ENCODE measurements around the gene TECR.
"Not testable (repeated sequence)": the region's sequence is repeated elsewhere in the genome, so short reads cannot be mapped to it uniquely, and the experiment has no call there.

Gene TECR

DNA sequence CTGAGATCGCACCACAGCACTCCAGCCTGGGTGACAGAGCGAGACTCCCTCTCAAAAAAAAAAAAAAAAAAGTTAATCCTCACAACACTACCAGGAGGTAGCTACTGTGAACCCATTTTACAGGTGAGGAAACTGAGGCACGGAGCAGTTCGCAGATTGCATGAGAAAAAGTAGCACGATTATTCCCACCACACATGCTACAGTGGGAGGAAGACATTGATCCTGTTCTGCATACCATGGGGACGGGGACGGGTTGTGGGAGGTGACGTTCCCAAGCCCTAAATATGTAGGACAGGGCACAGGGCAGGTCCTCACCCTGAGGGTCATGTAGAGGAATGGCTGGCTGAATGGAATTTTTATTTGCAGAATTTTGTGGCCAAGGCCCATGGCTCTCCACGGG is 77.2 kb downstream of the TECR start:
- no peak overlapping the region for H3K9ac ChIP-seq (ENCODE audit: low read depth, low read length, poor library complexity, severe bottlenecking)
- H3K27me3 ChIP-seq (ENCODE audit: insufficient read depth, low read length, poor library complexity, severe bottlenecking), result peaks cover 40% of the 10 kb centered on the region
- H3K79me2 ChIP-seq (ENCODE audit: insufficient read depth, low read length), result no peaks in the 10 kb centered on the region
- peaks cover 14% of the 10 kb centered on the region for H3K4me1 ChIP-seq (ENCODE audit: insufficient read depth, low read length, poor library complexity, severe bottlenecking)
- no peak overlapping the region for H2AFZ ChIP-seq (ENCODE audit: low read length)
- no peaks in the 10 kb centered on the region for H3K36me3 ChIP-seq (ENCODE audit: insufficient read depth, low read length)
- 0 out of 2 replicates have a peak, but pooled peaks cover 4% of the 10 kb centered on the region for H3F3A ChIP-seq (ENCODE audit: low read depth)
- no peaks in the 10 kb centered on the region for H3K9me3 ChIP-seq (ENCODE audit: insufficient read depth, low read depth, low read length)
- no peak overlapping the region for H3K4me3 ChIP-seq (ENCODE audit: low read length, poor library complexity, severe bottlenecking)
- no peak for TF ChIP-seq EZH2phosphoT487 (IDR thresholded peaks at IDR 0.05; ENCODE audit: borderline replicate concordance)
- TF ChIP-seq, protein P1, sequence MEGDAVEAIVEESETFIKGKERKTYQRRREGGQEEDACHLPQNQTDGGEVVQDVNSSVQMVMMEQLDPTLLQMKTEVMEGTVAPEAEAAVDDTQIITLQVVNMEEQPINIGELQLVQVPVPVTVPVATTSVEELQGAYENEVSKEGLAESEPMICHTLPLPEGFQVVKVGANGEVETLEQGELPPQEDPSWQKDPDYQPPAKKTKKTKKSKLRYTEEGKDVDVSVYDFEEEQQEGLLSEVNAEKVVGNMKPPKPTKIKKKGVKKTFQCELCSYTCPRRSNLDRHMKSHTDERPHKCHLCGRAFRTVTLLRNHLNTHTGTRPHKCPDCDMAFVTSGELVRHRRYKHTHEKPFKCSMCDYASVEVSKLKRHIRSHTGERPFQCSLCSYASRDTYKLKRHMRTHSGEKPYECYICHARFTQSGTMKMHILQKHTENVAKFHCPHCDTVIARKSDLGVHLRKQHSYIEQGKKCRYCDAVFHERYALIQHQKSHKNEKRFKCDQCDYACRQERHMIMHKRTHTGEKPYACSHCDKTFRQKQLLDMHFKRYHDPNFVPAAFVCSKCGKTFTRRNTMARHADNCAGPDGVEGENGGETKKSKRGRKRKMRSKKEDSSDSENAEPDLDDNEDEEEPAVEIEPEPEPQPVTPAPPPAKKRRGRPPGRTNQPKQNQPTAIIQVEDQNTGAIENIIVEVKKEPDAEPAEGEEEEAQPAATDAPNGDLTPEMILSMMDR (conservative IDR thresholded peaks at IDR 0.05; ENCODE audit: low read length), result no peak
- no peak overlapping the region for H3K4me2 ChIP-seq (ENCODE audit: low read depth, low read length, poor library complexity, severe bottlenecking)
- H3K9me2 ChIP-seq (replicated peaks; ENCODE audit: low read depth, low read length), result no peaks in the 10 kb centered on the region
- H4K20me1 ChIP-seq (ENCODE audit: insufficient read depth, low read length, poor library complexity, severe bottlenecking), result no peaks in the 10 kb centered on the region

DNA sequence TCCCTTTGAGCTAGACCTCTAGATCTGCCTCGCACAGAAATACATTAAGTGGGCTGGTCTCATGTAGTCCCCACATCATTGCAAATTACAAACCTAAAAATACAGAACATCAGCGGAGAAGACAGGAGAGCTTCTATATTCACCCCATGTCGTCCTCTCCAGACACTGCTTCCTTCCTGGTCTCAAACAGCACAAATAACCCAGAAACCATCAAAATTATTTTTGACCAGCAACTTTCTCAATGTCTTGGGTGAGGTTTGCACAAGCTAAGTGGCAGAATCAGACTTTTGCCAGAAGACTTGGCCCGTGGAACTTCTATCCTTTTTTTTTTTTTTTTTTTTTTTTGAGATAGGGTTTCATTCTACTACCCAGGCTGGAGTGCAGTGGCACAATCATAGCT is 81.7 kb downstream of the TECR start:
- Histone ChIP-seq H3K27me3 (ENCODE audit: insufficient read depth, low read length, poor library complexity, severe bottlenecking) (peaks cover 17% of the 10 kb centered on the region), H3K9me3 (ENCODE audit: insufficient read depth, low read depth, low read length) (no peaks in the 10 kb centered on the region), H3K9ac (ENCODE audit: low read depth, low read length, poor library complexity, severe bottlenecking) (no peak overlapping the region), H3F3A (ENCODE audit: low read depth) (no peaks in the 10 kb centered on the region), H3K4me1 (ENCODE audit: insufficient read depth, low read length, poor library complexity, severe bottlenecking) (no peaks in the 10 kb centered on the region), H3K4me2 (ENCODE audit: low read depth, low read length, poor library complexity, severe bottlenecking) (no peak overlapping the region), H2AFZ (ENCODE audit: low read length) (no peak overlapping the region), H4K20me1 (ENCODE audit: insufficient read depth, low read length, poor library complexity, severe bottlenecking) (no peaks in the 10 kb centered on the region), H3K79me2 (ENCODE audit: insufficient read depth, low read length) (no peaks in the 10 kb centered on the region), H3K36me3 (ENCODE audit: insufficient read depth, low read length) (no peaks in the 10 kb centered on the region), H3K4me3 (ENCODE audit: low read length, poor library complexity, severe bottlenecking) (no peak overlapping the region), H3K9me2 (replicated peaks; ENCODE audit: low read depth, low read length) (no peaks in the 10 kb centered on the region)
- no peak for TF ChIP-seq EZH2phosphoT487 (IDR thresholded peaks at IDR 0.05; ENCODE audit: borderline replicate concordance)
- TF ChIP-seq, protein P1 (conservative IDR thresholded peaks at IDR 0.05; ENCODE audit: low read length), result no peak

DNA sequence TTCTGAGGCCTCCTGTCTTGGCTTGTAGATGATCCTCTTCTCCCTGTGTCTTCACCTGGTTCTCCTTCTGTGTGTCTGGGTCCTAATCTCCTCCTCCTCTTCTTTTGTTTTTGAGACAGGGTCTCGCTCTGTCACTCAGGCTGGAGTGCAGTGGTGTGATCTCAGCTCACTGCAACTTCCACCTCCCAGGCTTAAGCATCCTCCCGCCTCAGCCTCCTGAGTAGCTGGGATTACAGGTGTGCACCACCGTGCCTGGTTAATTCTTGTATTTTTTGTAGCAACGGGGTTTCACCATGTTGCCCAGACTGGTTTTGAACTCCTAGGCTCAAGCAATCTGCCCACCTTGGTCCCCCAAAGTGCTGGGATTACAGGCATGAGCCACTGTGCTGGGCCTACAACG is 82.8 kb downstream of the TECR start:
- not testable (repeated sequence) for H3K4me1 ChIP-seq (ENCODE audit: insufficient read depth, low read length, poor library complexity, severe bottlenecking); H3K9ac ChIP-seq (ENCODE audit: low read depth, low read length, poor library complexity, severe bottlenecking); H3F3A ChIP-seq (ENCODE audit: low read depth); H3K79me2 ChIP-seq (ENCODE audit: insufficient read depth, low read length); H3K36me3 ChIP-seq (ENCODE audit: insufficient read depth, low read length); H3K4me3 ChIP-seq (ENCODE audit: low read length, poor library complexity, severe bottlenecking); H3K27me3 ChIP-seq (ENCODE audit: insufficient read depth, low read length, poor library complexity, severe bottlenecking); H4K20me1 ChIP-seq (ENCODE audit: insufficient read depth, low read length, poor library complexity, severe bottlenecking); H3K9me3 ChIP-seq (ENCODE audit: insufficient read depth, low read depth, low read length); H3K4me2 ChIP-seq (ENCODE audit: low read depth, low read length, poor library complexity, severe bottlenecking); H2AFZ ChIP-seq (ENCODE audit: low read length); H3K9me2 ChIP-seq (replicated peaks; ENCODE audit: low read depth, low read length)

DNA sequence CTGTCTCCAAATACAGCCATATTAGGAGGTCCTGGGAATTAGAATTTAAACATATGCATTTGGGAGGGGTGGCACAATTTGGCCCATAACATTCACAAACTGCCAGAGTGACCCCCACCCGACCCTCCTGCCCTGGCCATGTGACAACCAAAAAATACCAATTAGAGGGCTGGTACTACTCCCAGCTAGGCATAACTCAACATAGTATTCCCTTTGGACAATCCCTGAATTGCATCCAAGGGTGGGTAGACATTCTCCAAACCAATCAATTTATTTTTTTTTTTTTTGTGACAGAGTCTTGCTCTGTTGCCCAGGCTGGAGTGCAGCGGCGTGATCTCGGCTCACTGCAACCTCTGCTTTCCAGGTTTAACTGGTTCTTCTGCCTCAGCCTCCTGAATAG is 83.3 kb downstream of the TECR start:
- H3K4me2 ChIP-seq (ENCODE audit: low read depth, low read length, poor library complexity, severe bottlenecking), result no peak overlapping the region
- no peak overlapping the region for H3K9ac ChIP-seq (ENCODE audit: low read depth, low read length, poor library complexity, severe bottlenecking)
- no peaks in the 10 kb centered on the region for H3K9me3 ChIP-seq (ENCODE audit: insufficient read depth, low read depth, low read length)
- H3K36me3 ChIP-seq (ENCODE audit: insufficient read depth, low read length), result no peaks in the 10 kb centered on the region
- no peaks in the 10 kb centered on the region for H3K4me1 ChIP-seq (ENCODE audit: insufficient read depth, low read length, poor library complexity, severe bottlenecking)
- no peak overlapping the region for H3K4me3 ChIP-seq (ENCODE audit: low read length, poor library complexity, severe bottlenecking)
- TF ChIP-seq EZH2phosphoT487 (IDR thresholded peaks at IDR 0.05; ENCODE audit: borderline replicate concordance), result no peak
- TF ChIP-seq, protein P1 (conservative IDR thresholded peaks at IDR 0.05; ENCODE audit: low read length), result no peak
- peaks cover 7% of the 10 kb centered on the region for H3K27me3 ChIP-seq (ENCODE audit: insufficient read depth, low read length, poor library complexity, severe bottlenecking)
- H3K9me2 ChIP-seq (replicated peaks; ENCODE audit: low read depth, low read length), result no peaks in the 10 kb centered on the region
- no peaks in the 10 kb centered on the region for H3F3A ChIP-seq (ENCODE audit: low read depth)
- no peaks in the 10 kb centered on the region for H3K79me2 ChIP-seq (ENCODE audit: insufficient read depth, low read length)
- H2AFZ ChIP-seq (ENCODE audit: low read length), result no peak overlapping the region
- no peaks in the 10 kb centered on the region for H4K20me1 ChIP-seq (ENCODE audit: insufficient read depth, low read length, poor library complexity, severe bottlenecking)

DNA sequence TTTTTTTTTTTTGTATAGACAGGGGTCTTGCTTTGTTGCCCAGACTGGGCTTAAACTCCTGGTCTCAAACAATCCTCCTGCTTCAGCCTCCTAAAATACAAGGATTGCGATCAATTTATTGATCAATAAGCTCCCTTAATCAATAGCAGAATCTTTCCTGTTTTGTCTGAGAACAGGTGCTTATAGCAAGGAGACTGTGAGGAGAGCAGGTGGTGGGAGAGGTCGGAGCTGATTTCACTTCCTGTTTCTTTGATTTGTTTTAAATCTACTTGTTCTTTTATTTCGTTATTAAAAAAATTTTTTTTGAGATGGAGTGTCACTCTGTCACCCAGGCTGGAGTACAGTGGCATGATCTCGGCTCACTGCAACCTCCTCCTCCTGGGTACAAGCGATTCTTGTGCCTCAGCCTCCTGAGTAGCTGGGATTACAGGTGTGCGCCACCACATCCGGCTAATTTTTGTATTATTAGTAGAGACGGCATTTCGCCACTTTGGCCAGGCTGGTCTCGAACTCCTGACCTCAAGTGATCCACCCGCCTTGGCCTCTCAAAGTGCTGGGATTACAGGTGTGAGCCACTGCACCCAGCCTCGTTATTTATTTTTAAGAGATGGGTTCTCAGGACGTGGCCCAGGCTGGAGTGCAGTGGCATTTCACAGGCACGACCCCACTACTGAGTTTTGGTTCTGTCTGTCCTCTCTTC is 84.2 kb downstream of the TECR start:
- not testable (repeated sequence) for H2AFZ ChIP-seq (ENCODE audit: low read length); H3K4me3 ChIP-seq (ENCODE audit: low read length, poor library complexity, severe bottlenecking); H3K36me3 ChIP-seq (ENCODE audit: insufficient read depth, low read length); H3K9me2 ChIP-seq (replicated peaks; ENCODE audit: low read depth, low read length); H3K4me1 ChIP-seq (ENCODE audit: insufficient read depth, low read length, poor library complexity, severe bottlenecking); H3K9me3 ChIP-seq (ENCODE audit: insufficient read depth, low read depth, low read length); H3F3A ChIP-seq (ENCODE audit: low read depth); H3K79me2 ChIP-seq (ENCODE audit: insufficient read depth, low read length); H3K4me2 ChIP-seq (ENCODE audit: low read depth, low read length, poor library complexity, severe bottlenecking); H3K27me3 ChIP-seq (ENCODE audit: insufficient read depth, low read length, poor library complexity, severe bottlenecking); H3K9ac ChIP-seq (ENCODE audit: low read depth, low read length, poor library complexity, severe bottlenecking); H4K20me1 ChIP-seq (ENCODE audit: insufficient read depth, low read length, poor library complexity, severe bottlenecking)

All from Loucy (cell line).